Mesendoderm (in vitro differentiated cells): ENCODE results near the gene SCARF2.

Source experiments
- DNase-seq: peaks from one replicate; pipeline ENCODE4 v3.0.0; 2013
- H2AK5ac ChIP-seq: 2 replicates; pipeline ENCODE4 v1.6.1; 2013; ENCODE audit warnings: low read length, inconsistent platforms
- H2BK120ac ChIP-seq: 2 replicates; pipeline ENCODE4 v1.6.1; 2013; ENCODE audit warnings: low read depth, mild to moderate bottlenecking, low read length, moderate library complexity, mixed read lengths
- H2BK15ac ChIP-seq: replicated peaks from 2 replicates; pipeline ENCODE4 v1.6.1; 2013; ENCODE audit warnings: low read depth, mild to moderate bottlenecking, moderate library complexity
- H2BK5ac ChIP-seq: 2 replicates; pipeline ENCODE4 v1.6.1; 2013; ENCODE audit warnings: low read length, inconsistent platforms
- H3K18ac ChIP-seq: 2 replicates; pipeline ENCODE4 v1.6.1; 2013; ENCODE audit warnings: mild to moderate bottlenecking, low read length, mixed read lengths
- H3K23ac ChIP-seq: one replicate; pipeline ENCODE4 v1.6.1; 2013; ENCODE audit warnings: low read length
- H3K27ac ChIP-seq: 2 replicates; pipeline ENCODE4 v1.5.1; 2013; ENCODE audit warnings: low read depth, mild to moderate bottlenecking, inconsistent platforms, low read length, moderate library complexity
- H3K27me3 ChIP-seq: 2 replicates; pipeline ENCODE4 v1.6.1; 2013; ENCODE audit warnings: low read length, control low read depth, mild to moderate bottlenecking, inconsistent platforms; ENCODE audit not compliant: insufficient read depth, poor library complexity
- H3K36me3 ChIP-seq: 2 replicates; pipeline ENCODE4 v1.6.1; 2013; ENCODE audit warnings: low read length, inconsistent platforms; ENCODE audit not compliant: control insufficient read depth, insufficient read depth
- H3K4ac ChIP-seq: one replicate; pipeline ENCODE4 v1.6.1; 2013; ENCODE audit warnings: low read depth, mild to moderate bottlenecking, low read length, moderate library complexity
- H3K4me1 ChIP-seq: 2 replicates; pipeline ENCODE4 v1.6.1; 2013; ENCODE audit warnings: low read depth, low read length, inconsistent platforms; ENCODE audit not compliant: control insufficient read depth
- H3K4me2 ChIP-seq: 2 replicates; pipeline ENCODE4 v1.6.1; 2013; ENCODE audit warnings: low read length
- H3K4me3 ChIP-seq: 2 replicates; pipeline ENCODE4 v1.5.1; 2013; ENCODE audit warnings: mild to moderate bottlenecking, low read length
- H3K56ac ChIP-seq: one replicate; pipeline ENCODE4 v1.6.1; 2013; ENCODE audit warnings: low read length
- H3K79me1 ChIP-seq: 2 replicates; pipeline ENCODE4 v1.6.1; 2013; ENCODE audit warnings: low read length, inconsistent platforms
- H3K79me2 ChIP-seq: 2 replicates; pipeline ENCODE4 v1.6.1; 2013; ENCODE audit warnings: mild to moderate bottlenecking, low read length; ENCODE audit not compliant: control insufficient read depth, insufficient read depth
- H3K9ac ChIP-seq: 2 replicates; pipeline ENCODE4 v1.6.1; 2013; ENCODE audit warnings: low read length, inconsistent platforms
- H4K5ac ChIP-seq: one replicate; pipeline ENCODE4 v1.6.1; 2013; ENCODE audit warnings: low read length
- H4K8ac ChIP-seq: one replicate; pipeline ENCODE4 v1.6.1; 2013; ENCODE audit warnings: low read depth, mild to moderate bottlenecking, control low read depth, low read length, moderate library complexity
- WGBS: extraction: QIAGEN DNeasy Blood & Tissue Kit; methylation state at CpG from one replicate; pipeline ENCODE4 v1.1.7; 2013; ENCODE audit warnings: low lambda C conversion rate, missing lambda C conversion rate; ENCODE audit not compliant: insufficient coverage; ENCODE audit errors: extremely low coverage; 5-methylcytosine and 5-hydroxymethylcytosine counted together

The SCARF2 gene

GRCh38 chr22:20397498-20397897, 40.1 kb downstream of the SCARF2 start:
- H2AK5ac ChIP-seq: no peak overlapping the region
- H3K79me2 ChIP-seq: peaks cover 29% of the 10 kb centered on the region
- no peak overlapping the region for H2BK5ac ChIP-seq
- no peak overlapping the region for H3K18ac ChIP-seq
- H3K9ac ChIP-seq: no peak overlapping the region
- no peak overlapping the region for H2BK15ac ChIP-seq
- no peak overlapping the region for H3K4me2 ChIP-seq
- no peak for DNase-seq
- no peaks in the 10 kb centered on the region for H3K27me3 ChIP-seq
- peaks cover 5% of the 10 kb centered on the region for H3K36me3 ChIP-seq
- no peak overlapping the region for H3K27ac ChIP-seq
- no peak overlapping the region for H4K8ac ChIP-seq
- H2BK120ac ChIP-seq: no peak overlapping the region
- peaks cover 20% of the 10 kb centered on the region for H3K79me1 ChIP-seq
- no peak overlapping the region for H3K4ac ChIP-seq
- H3K56ac ChIP-seq: no peak overlapping the region
- peaks cover 7% of the 10 kb centered on the region for H3K4me1 ChIP-seq
- no CpG with 5 or more reads among the region's 2 CpGs for WGBS
- H3K23ac ChIP-seq: no peak overlapping the region
- H3K4me3 ChIP-seq: no peak overlapping the region
- no peak overlapping the region for H4K5ac ChIP-seq

GRCh38 chr22:20396639-20397038, 41.0 kb downstream of the SCARF2 start:
- H3K4me1 ChIP-seq: peaks cover 7% of the 10 kb centered on the region
- H3K4me3 ChIP-seq: no peak overlapping the region
- peak overlapping the region; percentile 4 for H3K4me2 ChIP-seq
- H2BK120ac ChIP-seq: no peak overlapping the region
- H3K27ac ChIP-seq: no peak overlapping the region
- peaks cover 27% of the 10 kb centered on the region for H3K79me2 ChIP-seq
- H3K9ac ChIP-seq: no peak overlapping the region
- peaks cover 18% of the 10 kb centered on the region for H3K79me1 ChIP-seq
- no peak overlapping the region for H3K56ac ChIP-seq
- no peak overlapping the region for H3K18ac ChIP-seq
- no CpG with 5 or more reads among the region's 1 CpG for WGBS
- H2AK5ac ChIP-seq: no peak overlapping the region
- no peak overlapping the region for H2BK5ac ChIP-seq
- H4K5ac ChIP-seq: no peak overlapping the region
- no peak for DNase-seq
- no peaks in the 10 kb centered on the region for H3K27me3 ChIP-seq
- H3K36me3 ChIP-seq: peaks cover 3% of the 10 kb centered on the region
- H3K23ac ChIP-seq: no peak overlapping the region
- no peak overlapping the region for H2BK15ac ChIP-seq
- H4K8ac ChIP-seq: no peak overlapping the region
- no peak overlapping the region for H3K4ac ChIP-seq

DNA sequence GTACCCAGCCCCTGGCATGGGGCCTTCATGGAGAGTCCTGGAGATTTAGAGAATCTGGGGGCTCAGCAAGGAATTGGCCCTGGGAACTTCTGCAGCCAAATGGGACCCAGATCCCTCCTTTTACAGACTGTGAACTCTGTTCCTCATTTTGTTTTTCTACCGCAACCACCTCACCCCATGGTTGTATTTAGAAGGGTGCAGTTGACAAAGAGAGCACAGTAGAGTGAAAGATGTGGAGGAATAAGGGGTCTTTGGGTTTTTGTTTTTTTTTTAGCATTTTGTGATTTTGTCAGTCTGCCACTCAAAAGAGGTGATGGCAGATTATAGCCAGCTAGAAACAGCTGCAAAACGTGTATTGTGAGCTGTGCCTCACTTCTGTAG, 41.7 kb downstream of the SCARF2 start:
- no peak overlapping the region for H3K4me3 ChIP-seq
- H3K27me3 ChIP-seq: no peaks in the 10 kb centered on the region

DNA sequence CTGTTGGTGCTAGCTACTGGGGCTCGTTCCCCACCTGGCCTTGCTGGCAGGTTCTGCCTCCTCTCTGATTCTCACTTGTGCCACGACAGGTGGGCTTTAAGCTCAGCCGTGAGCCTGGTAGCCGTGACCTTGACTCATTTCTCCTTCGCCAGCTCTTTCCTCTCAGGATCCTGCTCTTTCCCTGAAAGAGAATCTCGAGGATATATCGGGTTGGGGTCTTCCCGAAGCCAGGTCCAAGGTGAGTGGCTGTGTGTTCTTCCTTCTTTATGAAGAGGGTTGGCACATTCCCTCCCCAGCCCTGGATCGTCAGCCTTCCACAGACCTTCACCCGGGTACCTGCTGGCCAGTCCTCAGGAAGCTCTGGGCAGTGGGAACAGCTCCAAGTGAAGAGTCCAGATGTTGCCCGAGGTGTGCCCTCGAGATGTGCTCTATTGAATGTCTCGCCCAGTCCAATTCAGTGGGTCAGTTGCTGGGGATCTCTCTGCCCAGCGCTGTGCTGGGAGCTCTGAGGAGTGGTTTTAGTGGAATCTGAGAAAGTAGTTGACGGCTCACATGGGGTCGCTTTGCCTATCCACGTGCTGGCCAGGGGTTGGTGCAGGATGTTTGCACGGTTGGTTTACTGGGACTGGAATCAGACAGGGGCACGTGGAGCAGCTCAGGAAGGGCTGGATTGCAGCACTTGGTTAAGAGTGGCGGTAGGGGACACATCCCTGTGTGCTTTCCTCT, 42.3 kb downstream of the SCARF2 start:
- no peak for DNase-seq
- no peak overlapping the region for H4K8ac ChIP-seq
- H3K4me2 ChIP-seq: peak overlapping the region; percentile 41
- no peak overlapping the region for H2BK120ac ChIP-seq
- no peaks in the 10 kb centered on the region for H3K27me3 ChIP-seq
- H3K4ac ChIP-seq: no peak overlapping the region
- no peaks in the 10 kb centered on the region for H3K36me3 ChIP-seq
- no peak overlapping the region for H3K18ac ChIP-seq
- no peak overlapping the region for H3K27ac ChIP-seq
- peaks cover 25% of the 10 kb centered on the region for H3K79me2 ChIP-seq
- no peak overlapping the region for H2AK5ac ChIP-seq
- peak overlapping the region; percentile 98 for H3K9ac ChIP-seq
- H4K5ac ChIP-seq: no peak overlapping the region
- H3K4me3 ChIP-seq: no peak overlapping the region
- H2BK15ac ChIP-seq: no peak overlapping the region
- H3K4me1 ChIP-seq: peaks cover 7% of the 10 kb centered on the region
- peak overlapping the region; percentile 59 for H3K56ac ChIP-seq
- no peak overlapping the region for H2BK5ac ChIP-seq
- no peak overlapping the region for H3K23ac ChIP-seq
- WGBS: no CpG with 5 or more reads among the region's 20 CpGs
- H3K79me1 ChIP-seq: peaks cover 11% of the 10 kb centered on the region

More for the DNA sequence above, 41.7 kb downstream of the SCARF2 start:
- DNase-seq: no peak
- no peak overlapping the region for H3K23ac ChIP-seq
- H2BK120ac ChIP-seq: no peak overlapping the region
- H3K79me2 ChIP-seq: peaks cover 27% of the 10 kb centered on the region
- H3K4ac ChIP-seq: no peak overlapping the region
- no peak overlapping the region for H3K18ac ChIP-seq
- H3K9ac ChIP-seq: peak overlapping the region; percentile 98
- H2BK15ac ChIP-seq: no peak overlapping the region
- no CpG with 5 or more reads among the region's 2 CpGs for WGBS
- H4K5ac ChIP-seq: no peak overlapping the region
- H4K8ac ChIP-seq: no peak overlapping the region
- H3K36me3 ChIP-seq: no peaks in the 10 kb centered on the region
- H3K79me1 ChIP-seq: peaks cover 15% of the 10 kb centered on the region
- H2BK5ac ChIP-seq: no peak overlapping the region
- peaks cover 7% of the 10 kb centered on the region for H3K4me1 ChIP-seq
- H3K56ac ChIP-seq: peak overlapping the region; percentile 59
- no peak overlapping the region for H3K27ac ChIP-seq
- H3K4me2 ChIP-seq: peak overlapping the region; percentile 41
- no peak overlapping the region for H2AK5ac ChIP-seq

- Histone ChIP-seq H3K27me3 (no peaks in the 10 kb centered on the region), H4K8ac (peak within 1 kb of the TSS; percentile 40), H3K56ac (peak within 1 kb of the TSS; percentile 99), H3K4me1 (peaks cover 7% of the 10 kb centered on the region), H2AK5ac (peak within 1 kb of the TSS; percentile 37), H3K79me2 (peaks cover 21% of the 10 kb centered on the region), H2BK15ac (no peak within 1 kb of the TSS), H2BK120ac (no peak within 1 kb of the TSS), H3K36me3 (no peaks in the 10 kb centered on the region), H3K79me1 (peaks cover 5% of the 10 kb centered on the region), H3K4me2 (peak within 1 kb of the TSS; percentile 97), H4K5ac (no peak within 1 kb of the TSS), H2BK5ac (peak within 1 kb of the TSS; percentile 70), H3K27ac (no peak within 1 kb of the TSS), H3K9ac (peak within 1 kb of the TSS; percentile 98), H3K4ac (peak within 1 kb of the TSS; percentile 58), H3K18ac (peak within 1 kb of the TSS; percentile 75), H3K23ac (peak within 1 kb of the TSS; percentile 98), H3K4me3 (peak within 1 kb of the TSS; percentile 95)
- DNase-seq: peak; percentile 95
- no CpG with 5 or more reads among the region's 71 CpGs for WGBS
Measured at GRCh38 chr22:20393705-20394476, 43.7 kb downstream of the SCARF2 start, which contains the start of gene ZNF74. Gene ZNF74, plus strand, starts transcription at chr22:20394151. Its CDS starts 478 bp downstream, at chr22:20394629.
